ENCODE results near the gene SHANK2.

DNA sequence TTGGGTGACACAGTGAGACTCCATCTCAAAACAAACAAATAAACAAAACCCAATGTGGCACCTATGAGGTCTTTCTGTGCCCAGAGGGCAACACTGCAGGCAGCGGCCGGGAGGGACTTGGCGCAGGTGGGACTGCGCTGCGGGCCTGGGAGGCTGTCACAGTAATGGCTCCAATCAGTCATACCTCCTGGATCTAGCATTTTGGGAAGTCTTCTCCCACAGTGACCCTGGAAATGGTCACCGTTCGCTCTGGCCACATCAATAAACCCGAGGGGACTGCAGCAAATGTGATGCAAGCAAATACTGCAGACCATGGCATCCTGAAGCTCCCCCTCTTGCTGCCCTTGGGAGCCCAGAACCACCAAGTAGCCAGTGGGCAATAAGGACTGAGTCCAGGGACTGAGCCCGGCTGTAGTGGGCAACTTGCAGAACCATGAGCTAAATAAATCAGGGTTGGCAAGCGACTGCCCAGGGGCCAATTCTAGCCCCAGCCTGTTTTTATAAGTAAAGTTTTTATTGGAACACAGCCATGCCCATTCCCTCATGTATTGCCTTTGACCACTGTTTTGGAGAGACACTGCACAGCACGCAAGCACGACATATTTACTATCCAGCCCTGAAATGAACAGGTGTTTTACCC is 15.4 kb downstream of the SHANK2 start:
- TF ChIP-seq, protein P1, sequence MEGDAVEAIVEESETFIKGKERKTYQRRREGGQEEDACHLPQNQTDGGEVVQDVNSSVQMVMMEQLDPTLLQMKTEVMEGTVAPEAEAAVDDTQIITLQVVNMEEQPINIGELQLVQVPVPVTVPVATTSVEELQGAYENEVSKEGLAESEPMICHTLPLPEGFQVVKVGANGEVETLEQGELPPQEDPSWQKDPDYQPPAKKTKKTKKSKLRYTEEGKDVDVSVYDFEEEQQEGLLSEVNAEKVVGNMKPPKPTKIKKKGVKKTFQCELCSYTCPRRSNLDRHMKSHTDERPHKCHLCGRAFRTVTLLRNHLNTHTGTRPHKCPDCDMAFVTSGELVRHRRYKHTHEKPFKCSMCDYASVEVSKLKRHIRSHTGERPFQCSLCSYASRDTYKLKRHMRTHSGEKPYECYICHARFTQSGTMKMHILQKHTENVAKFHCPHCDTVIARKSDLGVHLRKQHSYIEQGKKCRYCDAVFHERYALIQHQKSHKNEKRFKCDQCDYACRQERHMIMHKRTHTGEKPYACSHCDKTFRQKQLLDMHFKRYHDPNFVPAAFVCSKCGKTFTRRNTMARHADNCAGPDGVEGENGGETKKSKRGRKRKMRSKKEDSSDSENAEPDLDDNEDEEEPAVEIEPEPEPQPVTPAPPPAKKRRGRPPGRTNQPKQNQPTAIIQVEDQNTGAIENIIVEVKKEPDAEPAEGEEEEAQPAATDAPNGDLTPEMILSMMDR (IDR thresholded peaks at IDR 0.05; ENCODE audit: low read length), result no peak
- TF ChIP-seq EZH2phosphoT487 (IDR thresholded peaks at IDR 0.05; ENCODE audit: low read length), result no peak

All from MM.1S (cell line).